Stimulated activated CD4-positive, alpha-beta T cell treated with anti-CD3 and anti-CD28 coated beads, Interleukin-2, amount 100 ng/mL, for 24 hours (primary cell): ENCODE results near the gene GORAB.

Experiments
- DNase-seq, 2 donors: peaks; one replicate each; pipeline ENCODE4 v3.0.0-alpha.2; 2020

Gene GORAB

GRCh38 chr1:170593173-170594011 lies 61.4 kb downstream of the GORAB start:
- no peak for DNase-seq

- DNase-seq = no peak
Measured at GRCh38 chr1:170594066-170594626, 62.2 kb downstream of the GORAB start.

- no peak for DNase-seq
Measured at GRCh38 chr1:170596701-170597100, 64.7 kb downstream of the GORAB start.

GRCh38 chr1:170598618-170599017 lies 66.7 kb downstream of the GORAB start:
- no peak for DNase-seq

- DNase-seq = no peak
Measured at GRCh38 chr1:170599033-170599432, 67.1 kb downstream of the GORAB start.

DNA sequence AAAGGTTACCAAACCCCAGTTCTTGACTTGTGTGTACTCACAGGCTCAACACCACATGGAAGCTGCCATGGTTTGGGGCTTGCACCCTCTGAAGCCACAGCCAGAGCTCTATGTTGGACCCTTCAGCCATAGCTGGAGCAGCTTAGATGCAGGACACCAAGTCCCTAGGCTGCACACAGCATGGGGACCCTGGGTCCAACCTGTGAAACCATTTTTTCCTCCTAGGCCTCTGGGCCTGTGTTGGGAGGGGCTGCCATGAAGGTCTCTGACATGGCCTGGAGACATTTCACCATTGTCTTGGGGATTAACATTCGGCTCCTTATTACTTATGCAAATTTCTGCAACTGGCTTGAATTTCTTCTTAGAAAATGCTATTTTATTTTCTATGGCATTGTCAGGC lies 69.9 kb downstream of the GORAB start:
- no peak for DNase-seq
